Left lung (tissue), 10 donors: ENCODE measurements around the gene MICAL2. TPM values are rescaled to one million over a fixed set of nuclear protein-coding genes. Genes with fewer than 3 reads are reported as not detected.

Source experiments
- ATAC-seq: fragments of 200-7000 bp; cut with Tn5 transposase; one replicate; pipeline ENCODE4 v1.9.1; 2020; ENCODE audit warnings: moderate library complexity
- DNase-seq, 4 donors: peaks; one replicate each; pipeline ENCODE4 v3.0.0-alpha.2; 2013 to 2020
- H3K27ac ChIP-seq, 2 donors: fragments of 200-600 bp; sonication (generic) in 1 of 2; one replicate each; pipeline versions ENCODE4 v1.5.0 to v1.8.0; 2020 to 2021
- H3K27me3 ChIP-seq, 2 donors: fragments of 200-600 bp; sonication (generic) in 1 of 2; one replicate each; pipeline versions ENCODE4 v1.5.0 to v1.8.0; 2020 to 2021
- H3K36me3 ChIP-seq, 2 donors: fragments of 200-600 bp; sonication (generic) in 1 of 2; one replicate each; pipeline versions ENCODE4 v1.5.0 to v1.8.0; 2020 to 2021
- H3K4me1 ChIP-seq, 2 donors: fragments of 200-600 bp; one replicate each; pipeline ENCODE4 v1.8.0; 2021
- H3K4me3 ChIP-seq, 2 donors: fragments of 200-600 bp; sonication (generic) in 1 of 2; one replicate each; pipeline versions ENCODE4 v1.5.0 to v1.8.0; 2020 to 2021; ENCODE audit warnings: mild to moderate bottlenecking in 1 of 2
- H3K9me3 ChIP-seq, 2 donors: fragments of 200-600 bp; sonication (generic) in 1 of 2; one replicate each; pipeline versions ENCODE4 v1.5.0 to v1.8.0; 2020 to 2021
- intact Hi-C, 2 donors: fragments of 100-400 bp; cut with DNase I; formaldehyde crosslinking; loops; one replicate each; pipeline versions ENCODE4 v1.11.2 to v1.14.2; 2022
- polyA plus RNA-seq, 6 donors: library from polyadenylated mRNA; unstranded; fragments of 120-200 nt; gene quantifications; one replicate each; pipeline ENCODE4 v1.2.1, GENCODE V29; 2013; ENCODE audit not compliant: insufficient read length in 6 of 6
- total RNA-seq, 2 donors: library from RNA; stranded (reverse); fragmentation: NEBNext Ultra II Directional; extraction: Animal tissue kit (Norgen Biotek cat#: 25700); gene quantifications; one replicate each; pipeline ENCODE4 v1.2.1, GENCODE V29; 2021
- TF ChIP-seq, protein P1 (sequence below), 2 donors: fragments of 200-600 bp; sonication (generic) in 1 of 2; IDR thresholded peaks; one replicate each; pipeline versions ENCODE4 v1.5.0 to v1.8.0; 2021; ENCODE audit warnings: antibody characterized with exemption in 2 of 2
- donor health status: DM: no; HTN: yes; CAD: no.
- donor health status: DM: no; HTN: no; CAD: no.

MICAL2 gene
- total and polyA plus RNA-seq, 8 donors: 49.8 to 293 (median 89.4) TPM

DNA sequence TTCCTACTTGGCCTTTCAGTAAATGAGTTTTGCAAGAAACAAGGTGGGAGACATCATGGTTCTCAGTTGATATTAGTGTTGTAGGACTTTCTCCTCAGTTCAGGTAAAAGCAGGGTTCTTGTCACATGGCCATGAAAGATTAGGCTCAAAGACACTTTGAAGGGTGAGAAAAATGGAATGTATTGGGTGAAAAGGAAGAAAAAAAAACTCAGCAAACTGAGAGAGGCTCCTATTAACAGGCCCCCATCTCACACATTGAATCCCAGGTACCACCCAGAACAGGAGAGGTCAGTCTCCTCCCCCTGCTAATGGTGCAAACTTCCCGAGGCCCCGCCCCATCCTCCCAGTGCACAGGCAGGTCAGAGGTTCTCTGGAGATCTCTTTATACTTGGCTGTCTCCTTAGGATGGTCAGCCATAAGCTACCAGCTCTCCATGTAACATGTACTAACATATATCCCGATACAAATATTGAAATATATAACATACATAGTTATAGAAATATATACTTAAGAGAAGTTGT, 62.2 kb downstream of the MICAL2 start:
- H3K9me3 ChIP-seq: peaks cover 0 to 2% of the 10 kb centered on the region in 2 donors
- H3K27ac ChIP-seq: no peak overlapping the region
- no peaks in the 10 kb centered on the region for H3K36me3 ChIP-seq
- no peaks in the 10 kb centered on the region for H3K27me3 ChIP-seq
- H3K4me1 ChIP-seq: peaks cover 7 to 45% of the 10 kb centered on the region in 2 donors
- ATAC-seq (no peak), DNase-seq (no peak)
- intact Hi-C loops: no loop called here
- TF ChIP-seq, protein P1, sequence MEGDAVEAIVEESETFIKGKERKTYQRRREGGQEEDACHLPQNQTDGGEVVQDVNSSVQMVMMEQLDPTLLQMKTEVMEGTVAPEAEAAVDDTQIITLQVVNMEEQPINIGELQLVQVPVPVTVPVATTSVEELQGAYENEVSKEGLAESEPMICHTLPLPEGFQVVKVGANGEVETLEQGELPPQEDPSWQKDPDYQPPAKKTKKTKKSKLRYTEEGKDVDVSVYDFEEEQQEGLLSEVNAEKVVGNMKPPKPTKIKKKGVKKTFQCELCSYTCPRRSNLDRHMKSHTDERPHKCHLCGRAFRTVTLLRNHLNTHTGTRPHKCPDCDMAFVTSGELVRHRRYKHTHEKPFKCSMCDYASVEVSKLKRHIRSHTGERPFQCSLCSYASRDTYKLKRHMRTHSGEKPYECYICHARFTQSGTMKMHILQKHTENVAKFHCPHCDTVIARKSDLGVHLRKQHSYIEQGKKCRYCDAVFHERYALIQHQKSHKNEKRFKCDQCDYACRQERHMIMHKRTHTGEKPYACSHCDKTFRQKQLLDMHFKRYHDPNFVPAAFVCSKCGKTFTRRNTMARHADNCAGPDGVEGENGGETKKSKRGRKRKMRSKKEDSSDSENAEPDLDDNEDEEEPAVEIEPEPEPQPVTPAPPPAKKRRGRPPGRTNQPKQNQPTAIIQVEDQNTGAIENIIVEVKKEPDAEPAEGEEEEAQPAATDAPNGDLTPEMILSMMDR (IDR thresholded peaks at IDR 0.05): no peak
- no peak overlapping the region for H3K4me3 ChIP-seq

DNA sequence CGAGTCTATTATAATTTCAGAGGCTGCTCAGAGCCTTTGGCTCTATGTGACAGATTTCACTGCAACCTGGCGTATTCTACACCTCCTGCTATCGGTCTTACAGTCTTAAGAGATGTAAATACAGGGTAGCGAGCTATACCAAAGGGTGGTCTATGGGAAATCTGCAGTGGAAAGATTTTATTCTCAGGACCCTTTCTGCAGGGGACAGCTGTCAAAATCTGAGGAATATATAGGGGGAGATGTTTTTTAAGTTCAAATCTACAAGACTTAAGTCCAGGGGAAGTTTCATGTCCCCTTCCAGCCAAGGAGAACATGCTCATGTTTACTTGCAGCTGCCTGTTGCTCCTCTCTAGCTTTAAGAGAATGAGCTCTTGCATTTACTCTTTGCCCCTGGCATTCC, 62.7 kb downstream of the MICAL2 start:
- Histone ChIP-seq H3K36me3 (no peaks in the 10 kb centered on the region), H3K27ac (no peak overlapping the region), H3K27me3 (no peaks in the 10 kb centered on the region), H3K9me3 (peaks cover 0 to 2% of the 10 kb centered on the region in 2 donors), H3K4me3 (no peak overlapping the region), H3K4me1 (peaks cover 7 to 44% of the 10 kb centered on the region in 2 donors)
- no peak for ATAC-seq
- TF ChIP-seq, protein P1 (IDR thresholded peaks at IDR 0.05): no peak
- intact Hi-C loops: no loop called here
- no peak for DNase-seq

DNA sequence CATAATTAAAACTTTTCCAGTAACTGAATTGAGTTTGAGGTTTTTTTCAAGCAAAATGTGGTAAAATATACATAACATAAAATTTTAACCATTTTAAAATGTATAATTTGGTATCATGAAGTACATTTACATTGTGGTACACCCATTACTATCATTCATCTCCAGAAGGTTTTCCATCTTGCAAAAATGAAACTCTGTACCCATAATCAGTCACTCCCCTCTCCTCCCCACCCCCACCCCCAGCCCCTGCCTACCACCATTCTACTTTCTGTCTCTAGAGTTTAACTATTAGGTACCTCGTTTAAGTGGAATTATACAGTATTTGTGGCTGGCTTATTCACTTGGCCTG, 63.7 kb downstream of the MICAL2 start:
- Histone ChIP-seq H3K27me3 (no peaks in the 10 kb centered on the region), H3K36me3 (no peaks in the 10 kb centered on the region), H3K4me3 (no peak overlapping the region), H3K9me3 (peaks cover 0 to 2% of the 10 kb centered on the region in 2 donors), H3K4me1 (peaks cover 7 to 44% of the 10 kb centered on the region in 2 donors), H3K27ac (no peak overlapping the region)
- no peak for DNase-seq
- intact Hi-C loops: no loop called here
- TF ChIP-seq, protein P1 (IDR thresholded peaks at IDR 0.05): no peak
- no peak for ATAC-seq

DNA sequence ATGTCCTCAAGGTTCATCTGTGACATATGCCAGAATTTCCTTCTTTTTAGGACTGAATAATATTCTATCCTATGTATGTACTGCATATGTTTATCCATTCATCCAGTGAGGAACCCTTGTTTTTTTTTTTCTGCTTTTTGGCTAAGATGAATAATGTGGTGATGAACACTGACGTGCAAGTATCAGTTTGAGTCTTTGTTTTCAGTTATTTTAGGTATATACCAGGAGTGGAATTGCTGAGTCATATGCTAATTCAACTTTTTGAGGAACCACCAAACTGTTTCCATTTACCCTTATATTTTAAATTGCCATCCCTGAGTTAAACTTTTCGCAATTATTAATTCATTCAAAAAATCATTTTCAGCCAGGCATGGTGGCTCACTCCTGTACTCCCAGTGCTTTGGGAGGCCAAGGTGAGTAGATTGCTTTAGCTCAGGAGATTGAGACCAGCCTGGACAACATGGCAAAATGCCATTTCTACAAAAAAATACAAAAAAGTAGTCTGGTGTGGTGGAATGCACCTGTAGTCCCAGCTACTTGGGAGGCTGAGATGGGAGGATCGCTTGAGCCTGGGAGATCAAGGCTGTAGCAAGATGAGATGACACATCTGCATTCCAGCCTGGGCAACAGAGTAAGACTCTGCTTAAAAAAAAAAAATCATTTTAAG, 64.2 kb downstream of the MICAL2 start:
- Histone ChIP-seq H3K36me3 (no peaks in the 10 kb centered on the region), H3K9me3 (peaks cover 0 to 2% of the 10 kb centered on the region in 2 donors), H3K4me3 (no peak overlapping the region), H3K4me1 (peaks cover 7 to 49% of the 10 kb centered on the region in 2 donors), H3K27me3 (no peaks in the 10 kb centered on the region), H3K27ac (no peak overlapping the region)
- TF ChIP-seq, protein P1 (IDR thresholded peaks at IDR 0.05): no peak
- intact Hi-C loops: no loop called here
- DNase-seq: no peak
- no peak for ATAC-seq

DNA sequence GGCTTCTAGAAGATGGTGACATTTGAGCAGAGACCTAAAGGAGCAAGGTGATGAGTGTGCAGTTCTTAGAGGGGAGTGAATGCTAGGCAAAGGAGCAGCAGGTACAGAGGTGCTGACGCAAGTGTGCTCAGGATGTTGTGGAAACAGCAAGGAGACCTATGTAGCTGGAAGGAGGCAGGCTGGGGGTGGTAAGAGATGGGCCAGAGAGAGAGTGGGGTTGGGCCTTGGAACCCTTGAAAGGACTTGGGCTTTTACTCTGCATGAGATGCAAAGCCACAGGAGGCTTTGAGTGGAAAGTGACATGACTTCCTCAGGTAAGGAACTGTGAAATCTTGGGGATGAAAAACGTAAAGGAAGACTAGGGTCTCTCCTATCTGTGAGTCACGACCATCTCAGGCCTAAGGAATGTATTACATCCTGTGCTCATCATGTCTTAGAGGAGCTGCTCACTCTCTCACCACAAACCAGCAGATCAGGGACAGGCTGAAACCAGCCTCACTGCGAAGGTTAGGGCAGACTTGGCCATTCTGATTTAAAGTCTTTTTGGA, 65.4 kb downstream of the MICAL2 start:
- Histone ChIP-seq H3K9me3 (peaks cover 0 to 2% of the 10 kb centered on the region in 2 donors), H3K4me1 (peaks cover 7 to 52% of the 10 kb centered on the region in 2 donors), H3K27me3 (no peaks in the 10 kb centered on the region), H3K27ac (no peak overlapping the region), H3K36me3 (no peaks in the 10 kb centered on the region), H3K4me3 (no peak overlapping the region)
- intact Hi-C loops: no loop called here
- TF ChIP-seq, protein P1 (IDR thresholded peaks at IDR 0.05): no peak
- DNase-seq (no peak), ATAC-seq (no peak)
